Left lung (tissue), 10 donors: ENCODE results near the gene DLL4. TPM values are rescaled to one million over a fixed set of nuclear protein-coding genes. Genes with fewer than 3 reads are reported as not detected.

Source experiments
- ATAC-seq: fragments of 200-7000 bp; cut with Tn5 transposase; one replicate; pipeline ENCODE4 v1.9.1; 2020; ENCODE audit warnings: moderate library complexity
- DNase-seq, 4 donors: peaks; one replicate each; pipeline ENCODE4 v3.0.0-alpha.2; 2013 to 2020
- H3K27ac ChIP-seq, 2 donors: fragments of 200-600 bp; sonication (generic) in 1 of 2; one replicate each; pipeline versions ENCODE4 v1.5.0 to v1.8.0; 2020 to 2021
- H3K27me3 ChIP-seq, 2 donors: fragments of 200-600 bp; sonication (generic) in 1 of 2; one replicate each; pipeline versions ENCODE4 v1.5.0 to v1.8.0; 2020 to 2021
- H3K36me3 ChIP-seq, 2 donors: fragments of 200-600 bp; sonication (generic) in 1 of 2; one replicate each; pipeline versions ENCODE4 v1.5.0 to v1.8.0; 2020 to 2021
- H3K4me1 ChIP-seq, 2 donors: fragments of 200-600 bp; one replicate each; pipeline ENCODE4 v1.8.0; 2021
- H3K4me3 ChIP-seq, 2 donors: fragments of 200-600 bp; sonication (generic) in 1 of 2; one replicate each; pipeline versions ENCODE4 v1.5.0 to v1.8.0; 2020 to 2021; ENCODE audit warnings: mild to moderate bottlenecking in 1 of 2
- H3K9me3 ChIP-seq, 2 donors: fragments of 200-600 bp; sonication (generic) in 1 of 2; one replicate each; pipeline versions ENCODE4 v1.5.0 to v1.8.0; 2020 to 2021
- CTCF ChIP-seq, 2 donors: fragments of 200-600 bp; sonication (generic) in 1 of 2; IDR thresholded peaks; one replicate each; pipeline versions ENCODE4 v1.5.0 to v1.8.0; 2021; ENCODE audit warnings: antibody characterized with exemption in 2 of 2
- intact Hi-C, 2 donors: fragments of 100-400 bp; cut with DNase I; formaldehyde crosslinking; loops; one replicate each; pipeline versions ENCODE4 v1.11.2 to v1.14.2; 2022
- polyA plus RNA-seq, 6 donors: library from polyadenylated mRNA; unstranded; fragments of 120-200 nt; gene quantifications; one replicate each; pipeline ENCODE4 v1.2.1, GENCODE V29; 2013; ENCODE audit not compliant: insufficient read length in 6 of 6
- total RNA-seq, 2 donors: library from RNA; stranded (reverse); fragmentation: NEBNext Ultra II Directional; extraction: Animal tissue kit (Norgen Biotek cat#: 25700); gene quantifications; one replicate each; pipeline ENCODE4 v1.2.1, GENCODE V29; 2021
- donor health status: DM: no; HTN: yes; CAD: no.
- donor health status: DM: no; HTN: no; CAD: no.

Gene DLL4
- total and polyA plus RNA-seq, 8 donors, result 10.4 to 23.7 (median 18.7) TPM

GRCh38 chr15:40941528-40942336 is 12.6 kb downstream of the DLL4 start:
- intact Hi-C loops, result loop anchor here in 1 of 2 donors (5.0 kb wide), 1 partner anchor 71 kb away; no protein-coding TSS in a partner anchor
- peak; percentile 36 to 75 for TF ChIP-seq CTCF (IDR thresholded peaks at IDR 0.05)
- ATAC-seq (peak; percentile 91), DNase-seq (peak; percentile 68 to 97 (median 84))
- Histone ChIP-seq H3K27ac (peak overlapping the region; percentile 89 to 93), H3K4me3 (peak overlapping the region; percentile 40 to 57), H3K9me3 (no peaks in the 10 kb centered on the region), H3K27me3 (no peaks in the 10 kb centered on the region), H3K36me3 (peaks cover 0 to 3% of the 10 kb centered on the region in 2 donors), H3K4me1 (peaks cover 16 to 48% of the 10 kb centered on the region in 2 donors)

GRCh38 chr15:40942337-40942854 is 13.3 kb downstream of the DLL4 start:
- DNase-seq (no peak), ATAC-seq (peak; percentile 35)

GRCh38 chr15:40942878-40943277 is 13.7 kb downstream of the DLL4 start:
- Histone ChIP-seq H3K4me1 (peaks cover 16 to 37% of the 10 kb centered on the region in 2 donors), H3K4me3 (peak overlapping the region; percentile 40 to 57), H3K27me3 (no peaks in the 10 kb centered on the region), H3K9me3 (no peaks in the 10 kb centered on the region), H3K36me3 (peaks cover 0 to under 1% of the 10 kb centered on the region in 2 donors), H3K27ac (peak overlapping the region; percentile 89 to 93)
- peak in 2 of 4 donors; percentile 60 to 68 for DNase-seq
- no peak for TF ChIP-seq CTCF (IDR thresholded peaks at IDR 0.05)
- ATAC-seq, result peak; percentile 47
- intact Hi-C loops, result loop anchor here in 1 of 2 donors (5.0 kb wide), 1 partner anchor 69 kb away; no protein-coding TSS in a partner anchor

More at GRCh38 chr15:40942337-40942854, 13.3 kb downstream of the DLL4 start:
- peaks cover 16 to 42% of the 10 kb centered on the region in 2 donors for H3K4me1 ChIP-seq
- H3K36me3 ChIP-seq, result peaks cover 0 to 3% of the 10 kb centered on the region in 2 donors
- peak overlapping the region; percentile 89 to 93 for H3K27ac ChIP-seq
- H3K4me3 ChIP-seq, result peak overlapping the region; percentile 40 to 57
- TF ChIP-seq CTCF (IDR thresholded peaks at IDR 0.05), result no peak
- no peaks in the 10 kb centered on the region for H3K9me3 ChIP-seq
- intact Hi-C loops, result loop anchor here in 1 of 2 donors (5.0 kb wide), 1 partner anchor 70 kb away; no protein-coding TSS in a partner anchor
- H3K27me3 ChIP-seq, result no peaks in the 10 kb centered on the region

GRCh38 chr15:40943764-40944365 is 14.7 kb downstream of the DLL4 start:
- intact Hi-C loops, result loop anchor here in 1 of 2 donors (5.0 kb wide), 1 partner anchor 68 kb away; no protein-coding TSS in a partner anchor
- DNase-seq (no peak), ATAC-seq (no peak)
- no peaks in the 10 kb centered on the region for H3K9me3 ChIP-seq
- no peaks in the 10 kb centered on the region for H3K27me3 ChIP-seq
- no peaks in the 10 kb centered on the region for H3K36me3 ChIP-seq
- no peak for TF ChIP-seq CTCF (IDR thresholded peaks at IDR 0.05)
- no peak overlapping the region for H3K4me3 ChIP-seq
- no peak overlapping the region for H3K27ac ChIP-seq
- peaks cover 16 to 34% of the 10 kb centered on the region in 2 donors for H3K4me1 ChIP-seq
